Natural killer cell (primary cell): ENCODE data around the gene GPRIN3. TPM values are rescaled to one million over a fixed set of nuclear protein-coding genes. Genes with fewer than 3 reads are reported as not detected.

ENCODE experiments used
- ATAC-seq, 3 donors: fragments of 150-1000 bp in 2 of 3; fragments of 200-7000 bp in 1 of 3; cut with Tn5 transposase; 1 replicate in 1 of 3; 2 replicates in 2 of 3; pipeline ENCODE4 v1.10.0; 2021; ENCODE audit warnings: mild to moderate bottlenecking in 2 of 3, moderate library complexity in 2 of 3
- DNase-seq, 2 donors: peaks; one replicate each; pipeline versions ENCODE4 v3.0.0 to v3.0.0-alpha.2; 2013 to 2021; ENCODE audit warnings: mixed read lengths in 1 of 2
- H3K27ac ChIP-seq: one replicate; pipeline ENCODE4 v1.5.1; 2013; ENCODE audit warnings: mild to moderate bottlenecking, low read length
- H3K27me3 ChIP-seq: one replicate; pipeline ENCODE4 v1.6.1; 2013; ENCODE audit warnings: low read length; ENCODE audit not compliant: control insufficient read depth, insufficient read depth
- H3K36me3 ChIP-seq: one replicate; pipeline ENCODE4 v1.6.1; 2013; ENCODE audit warnings: low read length; ENCODE audit not compliant: control insufficient read depth, insufficient read depth
- H3K4me1 ChIP-seq: one replicate; pipeline ENCODE4 v1.6.1; 2013; ENCODE audit warnings: low read length; ENCODE audit not compliant: control insufficient read depth, insufficient read depth
- H3K4me3 ChIP-seq: one replicate; pipeline ENCODE4 v1.5.1; 2013; ENCODE audit warnings: low read length
- H3K9me3 ChIP-seq: one replicate; pipeline ENCODE4 v1.6.1; 2013; ENCODE audit warnings: low read length; ENCODE audit not compliant: control insufficient read depth, insufficient read depth
- H3K27ac Mint-ChIP-seq, 2 donors: one replicate each; pipeline ENCODE4 v1.8.0; 2022; ENCODE audit warnings: mild to moderate bottlenecking in 2 of 2, mixed read lengths in 2 of 2, moderate library complexity in 1 of 2
- H3K27me3 Mint-ChIP-seq, 2 donors: one replicate each; pipeline ENCODE4 v1.8.0; 2022; ENCODE audit warnings: low read depth in 2 of 2, mixed read lengths in 2 of 2
- H3K36me3 Mint-ChIP-seq: one replicate; pipeline ENCODE4 v1.8.0; 2022; ENCODE audit warnings: mixed read lengths
- H3K4me1 Mint-ChIP-seq, 2 donors: one replicate each; pipeline ENCODE4 v1.8.0; 2022; ENCODE audit warnings: mixed read lengths in 2 of 2
- H3K4me3 Mint-ChIP-seq: one replicate; pipeline ENCODE4 v1.8.0; 2022; ENCODE audit warnings: mild to moderate bottlenecking, moderate library complexity, mixed read lengths
- H3K9me3 Mint-ChIP-seq, 2 donors: one replicate each; pipeline ENCODE4 v1.8.0; 2022; ENCODE audit warnings: mixed read lengths in 2 of 2
- CTCF ChIP-seq: fragments of 200-600 bp; IDR thresholded peaks from one replicate; pipeline ENCODE4 v1.8.0; 2022; ENCODE audit warnings: antibody characterized with exemption
- WGBS: methylation state at CpG from one replicate; pipeline ENCODE4 v1.1.7; 2013; ENCODE audit warnings: missing lambda C conversion rate; ENCODE audit not compliant: insufficient coverage; 5-methylcytosine and 5-hydroxymethylcytosine counted together
- intact Hi-C: fragments of 100-400 bp; cut with micrococcal nuclease; formaldehyde crosslinking; loops from one replicate; pipeline ENCODE4 v1.14.2; 2022
- total RNA-seq, 4 donors: library from RNA; stranded (reverse); fragments of 120-200 nt in 1 of 4; gene quantifications; one replicate each; pipeline versions ENCODE4 v1.2.3 to v1.2.4, GENCODE V29; 2013 to 2022

Gene GPRIN3
- total RNA-seq, 3 donors from 2014 or later (not counting 1 experiment from before 2014, with no cell fraction given), result 48.3 to 50.7 (median 48.5) TPM

- H3K27me3 ChIP-seq, result no peaks in the 10 kb centered on the region
- H3K4me1 Mint-ChIP-seq, result no peaks in the 10 kb centered on the region
- TF ChIP-seq CTCF, result no peak
- no peak overlapping the region for H3K27ac ChIP-seq
- peaks cover 0 to 6% of the 10 kb centered on the region in 2 donors for H3K27me3 Mint-ChIP-seq
- H3K9me3 Mint-ChIP-seq, result peaks cover 6 to 10% of the 10 kb centered on the region in 2 donors
- H3K4me1 ChIP-seq, result no peaks in the 10 kb centered on the region
- no peak overlapping the region for H3K4me3 ChIP-seq
- 86% methylated on average over 1 of the region's 3 CpGs for WGBS
- no peaks in the 10 kb centered on the region for H3K36me3 ChIP-seq
- H3K4me3 Mint-ChIP-seq, result no peak overlapping the region
- peaks cover 13% of the 10 kb centered on the region for H3K36me3 Mint-ChIP-seq
- no peak for DNase-seq
- intact Hi-C loops, result no loop called here
- ATAC-seq, result no peak
- H3K27ac Mint-ChIP-seq, result no peak overlapping the region
- peaks cover 7% of the 10 kb centered on the region for H3K9me3 ChIP-seq
These were observed 37.0 kb upstream of the GPRIN3 start for GRCh38 chr4:89344571-89344970.

- H3K9me3 ChIP-seq, result no peaks in the 10 kb centered on the region
- intact Hi-C loops, result no loop called here
- Mint-ChIP-seq H3K36me3 (no peaks in the 10 kb centered on the region), H3K27me3 (peaks cover 0 to 1% of the 10 kb centered on the region in 2 donors), H3K4me3 (no peak overlapping the region), H3K4me1 (no peaks in the 10 kb centered on the region), H3K27ac (no peak overlapping the region), H3K9me3 (no peaks in the 10 kb centered on the region)
- no peak overlapping the region for H3K27ac ChIP-seq
- TF ChIP-seq CTCF, result no peak
- no peaks in the 10 kb centered on the region for H3K36me3 ChIP-seq
- no peak for ATAC-seq
- H3K4me3 ChIP-seq, result no peak overlapping the region
- DNase-seq, result no peak
- H3K27me3 ChIP-seq, result no peaks in the 10 kb centered on the region
- H3K4me1 ChIP-seq, result no peaks in the 10 kb centered on the region
These were observed 30.6 kb upstream of the GPRIN3 start for GRCh38 chr4:89338206-89338605.

GRCh38 chr4:89337681-89338080, 30.1 kb upstream of the GPRIN3 start:
- Mint-ChIP-seq H3K9me3 (no peaks in the 10 kb centered on the region), H3K4me3 (no peak overlapping the region), H3K27ac (no peak overlapping the region), H3K36me3 (no peaks in the 10 kb centered on the region), H3K4me1 (no peaks in the 10 kb centered on the region), H3K27me3 (no peaks in the 10 kb centered on the region)
- DNase-seq (peak in 1 of 2 donors; percentile 42), ATAC-seq (no peak)
- H3K27me3 ChIP-seq, result no peaks in the 10 kb centered on the region
- 92% methylated on average over 2 of the region's 2 CpGs for WGBS
- no peaks in the 10 kb centered on the region for H3K4me1 ChIP-seq
- no peaks in the 10 kb centered on the region for H3K9me3 ChIP-seq
- H3K27ac ChIP-seq, result no peak overlapping the region
- no peak for TF ChIP-seq CTCF
- intact Hi-C loops, result no loop called here
- no peaks in the 10 kb centered on the region for H3K36me3 ChIP-seq
- no peak overlapping the region for H3K4me3 ChIP-seq

GRCh38 chr4:89336818-89337420, 29.3 kb upstream of the GPRIN3 start:
- H3K9me3 Mint-ChIP-seq, result no peaks in the 10 kb centered on the region
- H3K4me3 Mint-ChIP-seq, result no peak overlapping the region
- Histone ChIP-seq H3K4me1 (no peaks in the 10 kb centered on the region), H3K9me3 (no peaks in the 10 kb centered on the region), H3K27me3 (no peaks in the 10 kb centered on the region), H3K27ac (no peak overlapping the region), H3K36me3 (no peaks in the 10 kb centered on the region), H3K4me3 (no peak overlapping the region)
- intact Hi-C loops, result no loop called here
- no peak for DNase-seq
- 82% methylated on average over 4 of the region's 4 CpGs for WGBS
- TF ChIP-seq CTCF, result no peak
- H3K4me1 Mint-ChIP-seq, result no peaks in the 10 kb centered on the region
- H3K36me3 Mint-ChIP-seq, result no peaks in the 10 kb centered on the region
- H3K27me3 Mint-ChIP-seq, result no peaks in the 10 kb centered on the region
- ATAC-seq, result no peak
- no peak overlapping the region for H3K27ac Mint-ChIP-seq
